Measurements from ENCODE around the gene BRD9.
"Not testable (repeated sequence)": the region's sequence is repeated elsewhere in the genome, so short reads cannot be mapped to it uniquely, and the experiment has no call there.

BRD9 gene

GRCh38 chr5:935510-936084 lies 43.0 kb upstream of the BRD9 start:
- TF ChIP-seq, protein P1, sequence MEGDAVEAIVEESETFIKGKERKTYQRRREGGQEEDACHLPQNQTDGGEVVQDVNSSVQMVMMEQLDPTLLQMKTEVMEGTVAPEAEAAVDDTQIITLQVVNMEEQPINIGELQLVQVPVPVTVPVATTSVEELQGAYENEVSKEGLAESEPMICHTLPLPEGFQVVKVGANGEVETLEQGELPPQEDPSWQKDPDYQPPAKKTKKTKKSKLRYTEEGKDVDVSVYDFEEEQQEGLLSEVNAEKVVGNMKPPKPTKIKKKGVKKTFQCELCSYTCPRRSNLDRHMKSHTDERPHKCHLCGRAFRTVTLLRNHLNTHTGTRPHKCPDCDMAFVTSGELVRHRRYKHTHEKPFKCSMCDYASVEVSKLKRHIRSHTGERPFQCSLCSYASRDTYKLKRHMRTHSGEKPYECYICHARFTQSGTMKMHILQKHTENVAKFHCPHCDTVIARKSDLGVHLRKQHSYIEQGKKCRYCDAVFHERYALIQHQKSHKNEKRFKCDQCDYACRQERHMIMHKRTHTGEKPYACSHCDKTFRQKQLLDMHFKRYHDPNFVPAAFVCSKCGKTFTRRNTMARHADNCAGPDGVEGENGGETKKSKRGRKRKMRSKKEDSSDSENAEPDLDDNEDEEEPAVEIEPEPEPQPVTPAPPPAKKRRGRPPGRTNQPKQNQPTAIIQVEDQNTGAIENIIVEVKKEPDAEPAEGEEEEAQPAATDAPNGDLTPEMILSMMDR (IDR thresholded peaks at IDR 0.05): no peak
- H3K27ac Mint-ChIP-seq: no peak overlapping the region
- H3K4me3 Mint-ChIP-seq: no peak overlapping the region
- no peak for DNase-seq
- H3K27me3 Mint-ChIP-seq (ENCODE audit: low read depth, poor library complexity): peaks cover 6% of the 10 kb centered on the region
- peaks cover 16% of the 10 kb centered on the region for H3K4me1 Mint-ChIP-seq
- peaks cover 11% of the 10 kb centered on the region for H3K9me3 Mint-ChIP-seq
- no peaks in the 10 kb centered on the region for H3K36me3 Mint-ChIP-seq (ENCODE audit: low read depth)

- Mint-ChIP-seq H3K4me1 (peaks cover 16% of the 10 kb centered on the region), H3K27me3 (ENCODE audit: low read depth, poor library complexity) (peaks cover 14% of the 10 kb centered on the region), H3K9me3 (peaks cover 11% of the 10 kb centered on the region)
- H3K4me3 Mint-ChIP-seq; H3K36me3 Mint-ChIP-seq (ENCODE audit: low read depth); DNase-seq; H3K27ac Mint-ChIP-seq: not testable (repeated sequence)
These were observed 41.9 kb upstream of the BRD9 start for GRCh38 chr5:934381-934967.

GRCh38 chr5:933951-934350 lies 41.4 kb upstream of the BRD9 start:
- H3K27ac Mint-ChIP-seq; H3K4me3 Mint-ChIP-seq; DNase-seq; H3K36me3 Mint-ChIP-seq (ENCODE audit: low read depth): not testable (repeated sequence)
- peaks cover 14% of the 10 kb centered on the region for H3K27me3 Mint-ChIP-seq (ENCODE audit: low read depth, poor library complexity)
- peaks cover 16% of the 10 kb centered on the region for H3K4me1 Mint-ChIP-seq
- H3K9me3 Mint-ChIP-seq: peaks cover 11% of the 10 kb centered on the region

- Mint-ChIP-seq H3K27me3 (ENCODE audit: low read depth, poor library complexity) (peaks cover 14% of the 10 kb centered on the region), H3K36me3 (ENCODE audit: low read depth) (no peaks in the 10 kb centered on the region), H3K4me1 (peaks cover 16% of the 10 kb centered on the region), H3K27ac (peak overlapping the region; percentile 18), H3K9me3 (peaks cover 11% of the 10 kb centered on the region), H3K4me3 (no peak overlapping the region)
- TF ChIP-seq, protein P1 (IDR thresholded peaks at IDR 0.05): no peak
- no peak for DNase-seq
These were observed 40.8 kb upstream of the BRD9 start for GRCh38 chr5:933251-933861.

GRCh38 chr5:932628-933250 lies 40.1 kb upstream of the BRD9 start:
- Mint-ChIP-seq H3K27me3 (ENCODE audit: low read depth, poor library complexity) (peaks cover 19% of the 10 kb centered on the region), H3K4me3 (no peak overlapping the region), H3K27ac (peak overlapping the region; percentile 18), H3K36me3 (ENCODE audit: low read depth) (no peaks in the 10 kb centered on the region), H3K9me3 (peaks cover 11% of the 10 kb centered on the region), H3K4me1 (peaks cover 16% of the 10 kb centered on the region)
- DNase-seq: no peak
- TF ChIP-seq, protein P1 (IDR thresholded peaks at IDR 0.05): no peak

GRCh38 chr5:932151-932627 lies 39.6 kb upstream of the BRD9 start:
- Mint-ChIP-seq H3K9me3 (peaks cover 11% of the 10 kb centered on the region), H3K36me3 (ENCODE audit: low read depth) (no peaks in the 10 kb centered on the region), H3K27ac (no peak overlapping the region), H3K27me3 (ENCODE audit: low read depth, poor library complexity) (peaks cover 24% of the 10 kb centered on the region), H3K4me1 (peaks cover 16% of the 10 kb centered on the region), H3K4me3 (peak overlapping the region; percentile 32)
- TF ChIP-seq, protein P1 (IDR thresholded peaks at IDR 0.05): no peak
- no peak for DNase-seq
